Activated naive CD4-positive, alpha-beta T cell treated with anti-CD3 and anti-CD28 coated beads, Interleukin-2, amount 10 ng/mL, durations not matched to agents 7 days and 5 days (primary cell): Measurements from ENCODE around the gene RRP12.

Source experiments
- CTCF ChIA-PET: fragments of 350-600 bp; sonication (Branson Sonifier 250); formaldehyde crosslinking; loops from one replicate; lab custom pipeline; 2021; ENCODE audit warnings: antibody characterized with exemption; lab: Charles Lee
- DNase-seq: peaks from one replicate; pipeline ENCODE4 v3.0.0-alpha.2; 2020
- H3K27ac Mint-ChIP-seq: one replicate; pipeline ENCODE4 v1.8.0; 2021; ENCODE audit warnings: mild to moderate bottlenecking, moderate library complexity, mixed read lengths
- H3K27me3 Mint-ChIP-seq: one replicate; pipeline ENCODE4 v1.8.0; 2021; ENCODE audit warnings: mild to moderate bottlenecking, mixed read lengths
- H3K36me3 Mint-ChIP-seq: one replicate; pipeline ENCODE4 v1.8.0; 2021; ENCODE audit warnings: mixed read lengths
- H3K4me1 Mint-ChIP-seq: one replicate; pipeline ENCODE4 v1.8.0; 2021; ENCODE audit warnings: mixed read lengths
- H3K4me3 Mint-ChIP-seq: one replicate; pipeline ENCODE4 v1.8.0; 2021; ENCODE audit warnings: mild to moderate bottlenecking, moderate library complexity, mixed read lengths
- H3K9me3 Mint-ChIP-seq: one replicate; pipeline ENCODE4 v1.8.0; 2021; ENCODE audit warnings: mixed read lengths

RRP12 gene

DNA sequence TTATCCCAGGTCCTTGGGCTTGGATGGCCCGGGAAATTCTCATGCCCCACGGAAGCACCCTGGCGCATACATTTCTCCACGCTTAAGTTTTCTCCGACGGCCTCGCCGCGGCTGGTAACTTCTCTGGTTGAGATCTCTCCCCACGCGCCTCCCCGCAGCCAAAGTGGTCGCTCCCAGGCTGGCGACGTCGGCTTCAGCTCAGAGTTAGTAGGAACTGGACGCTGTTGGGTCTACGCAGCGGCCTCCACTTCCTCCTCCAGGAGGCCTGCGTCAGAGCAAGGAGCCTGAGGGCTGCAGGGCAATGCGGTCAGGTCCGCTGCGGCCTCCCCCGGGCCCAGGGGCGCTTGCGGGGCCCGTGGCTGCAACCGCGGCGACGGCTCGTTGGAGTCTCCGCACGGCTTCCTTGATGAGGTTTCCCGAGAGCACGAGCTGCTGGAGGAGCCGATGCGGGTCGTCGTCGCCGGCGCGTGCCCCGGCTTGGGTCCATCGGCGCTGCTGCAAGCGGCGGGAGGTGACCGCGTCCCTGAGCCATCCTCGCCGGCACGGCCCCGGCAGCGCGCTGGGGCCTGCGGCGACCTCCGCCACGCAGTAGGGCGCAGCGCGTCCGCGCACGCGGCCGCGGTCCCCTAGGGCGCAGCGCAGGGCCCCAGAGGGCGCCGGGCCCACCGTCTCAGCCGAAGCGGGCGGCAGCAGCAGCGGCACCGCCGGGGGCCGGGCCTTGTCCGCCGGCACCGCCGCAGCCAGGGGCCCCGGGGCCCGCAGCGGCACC, 67.4 kb downstream of the RRP12 start:
- Mint-ChIP-seq H3K27me3 (peaks cover 31% of the 10 kb centered on the region), H3K27ac (peak overlapping the region; percentile 87), H3K4me1 (peaks cover 42% of the 10 kb centered on the region), H3K36me3 (peaks cover 20% of the 10 kb centered on the region), H3K4me3 (peak overlapping the region; percentile 81), H3K9me3 (no peaks in the 10 kb centered on the region)
- peak; percentile 61 for DNase-seq
- CTCF ChIA-PET: interaction anchor here (0.6 to 3.3 kb wide), 9 partner anchors 12 to 261 kb away, joined by 3 to 18 read pairs (median 4); partner anchors contain the start of gene FRAT1

DNA sequence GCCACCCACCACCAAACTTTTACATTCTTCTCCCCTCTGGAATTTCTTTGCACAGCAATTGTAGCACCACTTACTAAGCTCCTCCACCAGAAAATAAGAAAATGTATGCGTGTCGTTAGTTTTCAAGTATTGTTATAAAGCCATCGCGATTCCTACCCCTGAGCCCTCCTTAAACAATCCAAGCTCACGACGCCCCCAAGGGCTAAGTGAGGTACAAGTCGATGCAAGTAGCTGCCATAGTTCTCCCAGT, 67.9 kb downstream of the RRP12 start:
- Mint-ChIP-seq H3K4me3 (peak overlapping the region; percentile 81), H3K36me3 (peaks cover 23% of the 10 kb centered on the region), H3K4me1 (peaks cover 47% of the 10 kb centered on the region), H3K27me3 (peaks cover 29% of the 10 kb centered on the region), H3K9me3 (no peaks in the 10 kb centered on the region), H3K27ac (peak overlapping the region; percentile 87)
- DNase-seq: no peak
- CTCF ChIA-PET: interaction anchor here (0.6 to 3.3 kb wide), 9 partner anchors 12 to 260 kb away, joined by 3 to 18 read pairs (median 4); partner anchors contain the start of gene FRAT1

DNA sequence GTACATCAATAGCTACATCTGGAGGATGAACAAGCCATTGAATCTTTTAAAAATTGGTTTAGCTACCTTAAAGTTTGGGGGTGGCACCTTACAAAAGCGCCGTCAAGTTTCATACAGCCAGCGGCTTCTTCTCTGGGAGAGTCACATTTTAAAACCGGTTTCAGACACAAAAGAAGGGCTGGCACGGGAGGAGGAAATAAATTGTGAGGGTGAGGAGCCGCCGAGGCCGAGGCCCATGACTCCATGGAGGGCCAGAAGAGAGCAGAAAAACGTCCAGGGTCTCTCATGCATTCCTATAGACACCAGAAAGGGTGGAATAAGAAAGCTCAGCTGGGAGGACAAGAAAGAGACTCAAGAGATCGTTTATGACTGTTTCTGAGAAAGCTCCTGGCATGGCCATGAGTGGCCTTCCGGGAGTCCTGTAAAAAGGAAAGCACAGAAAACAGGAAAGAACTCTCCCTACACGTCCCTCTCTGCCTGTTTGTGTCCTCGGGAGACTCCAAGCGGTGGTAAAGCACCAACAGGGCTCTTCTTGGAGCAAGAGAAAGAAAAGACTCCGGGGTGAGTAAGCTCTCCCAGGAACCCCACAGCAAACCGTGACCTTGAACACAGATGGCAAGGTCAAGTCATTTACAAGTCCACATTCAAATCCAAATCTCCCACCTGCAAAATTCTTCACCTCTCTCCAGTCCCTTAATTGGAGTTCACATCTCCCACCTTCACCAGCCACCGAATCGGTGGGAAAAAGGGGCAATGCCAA, 68.4 kb downstream of the RRP12 start:
- H3K4me1 Mint-ChIP-seq: peaks cover 51% of the 10 kb centered on the region
- no peak for DNase-seq
- CTCF ChIA-PET: interaction anchor here (0.6 to 3.3 kb wide), 7 partner anchors 11 to 260 kb away, joined by 3 to 18 read pairs (median 4); partner anchors contain the start of gene FRAT1
- peak overlapping the region; percentile 81 for H3K4me3 Mint-ChIP-seq
- no peaks in the 10 kb centered on the region for H3K9me3 Mint-ChIP-seq
- H3K36me3 Mint-ChIP-seq: peaks cover 25% of the 10 kb centered on the region
- peaks cover 24% of the 10 kb centered on the region for H3K27me3 Mint-ChIP-seq
- peak overlapping the region; percentile 87 for H3K27ac Mint-ChIP-seq

DNA sequence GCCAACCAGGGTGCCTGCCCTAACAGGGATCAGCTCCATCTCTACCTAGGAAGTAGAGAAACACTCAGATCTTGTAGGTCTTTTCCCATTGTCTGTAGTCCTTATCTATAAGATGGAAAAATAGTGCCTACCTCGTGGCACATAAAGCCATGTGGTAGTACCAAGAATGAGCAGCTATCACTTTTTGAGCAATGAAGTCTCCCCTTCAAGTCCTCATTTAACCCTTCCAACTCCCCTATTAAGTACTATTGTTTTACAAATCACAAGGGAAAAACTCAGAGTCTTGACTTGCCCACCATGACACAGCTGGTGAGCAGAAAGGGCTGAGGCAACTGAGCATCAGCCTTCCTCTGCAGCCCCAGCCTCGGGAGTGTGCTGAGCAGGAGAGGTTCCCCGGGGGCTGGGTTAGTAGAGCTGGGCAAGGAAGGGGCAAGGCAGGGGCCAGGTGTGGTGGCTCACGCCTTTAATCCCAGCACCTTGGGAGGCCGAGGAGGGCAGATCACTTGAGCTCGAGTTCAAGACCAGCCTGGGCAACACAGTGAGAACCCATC, 69.9 kb downstream of the RRP12 start:
- peaks cover 9% of the 10 kb centered on the region for H3K27me3 Mint-ChIP-seq
- no peaks in the 10 kb centered on the region for H3K9me3 Mint-ChIP-seq
- no peak overlapping the region for H3K27ac Mint-ChIP-seq
- peaks cover 25% of the 10 kb centered on the region for H3K36me3 Mint-ChIP-seq
- no peak for DNase-seq
- CTCF ChIA-PET: interaction anchor here (0.9 to 3.3 kb wide), 3 partner anchors 12 to 53 kb away, joined by 3 to 18 read pairs (median 13); partner anchors contain the start of gene FRAT1
- peak overlapping the region; percentile 6 for H3K4me3 Mint-ChIP-seq
- H3K4me1 Mint-ChIP-seq: peaks cover 66% of the 10 kb centered on the region

DNA sequence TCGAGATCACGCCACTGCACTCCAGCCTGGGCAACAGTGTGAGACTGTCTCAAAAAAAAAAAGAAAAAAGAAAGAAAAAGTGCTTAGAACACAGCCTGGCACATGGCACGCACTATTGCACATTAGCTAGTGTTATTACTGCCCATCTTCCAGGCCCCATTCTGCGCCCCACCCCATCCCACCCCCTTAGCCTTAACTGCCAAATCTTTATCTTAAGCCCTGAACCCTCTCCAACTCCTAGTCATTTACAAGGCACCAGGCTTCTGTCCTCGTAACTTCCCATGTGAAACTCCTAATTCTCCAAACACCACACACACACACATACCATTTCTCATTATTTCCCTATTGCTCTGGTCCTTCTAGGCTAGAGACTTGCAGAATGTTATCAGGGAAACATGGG, 71.4 kb downstream of the RRP12 start:
- H3K27me3 Mint-ChIP-seq: no peaks in the 10 kb centered on the region
- no peak overlapping the region for H3K27ac Mint-ChIP-seq
- no peaks in the 10 kb centered on the region for H3K9me3 Mint-ChIP-seq
- H3K4me1 Mint-ChIP-seq: peaks cover 65% of the 10 kb centered on the region
- CTCF ChIA-PET: interaction anchor here (0.7 kb wide), 1 partner anchor 51 kb away, joined by 4 read pairs; no protein-coding TSS in a partner anchor
- no peak overlapping the region for H3K4me3 Mint-ChIP-seq
- no peak for DNase-seq
- H3K36me3 Mint-ChIP-seq: peaks cover 25% of the 10 kb centered on the region

DNA sequence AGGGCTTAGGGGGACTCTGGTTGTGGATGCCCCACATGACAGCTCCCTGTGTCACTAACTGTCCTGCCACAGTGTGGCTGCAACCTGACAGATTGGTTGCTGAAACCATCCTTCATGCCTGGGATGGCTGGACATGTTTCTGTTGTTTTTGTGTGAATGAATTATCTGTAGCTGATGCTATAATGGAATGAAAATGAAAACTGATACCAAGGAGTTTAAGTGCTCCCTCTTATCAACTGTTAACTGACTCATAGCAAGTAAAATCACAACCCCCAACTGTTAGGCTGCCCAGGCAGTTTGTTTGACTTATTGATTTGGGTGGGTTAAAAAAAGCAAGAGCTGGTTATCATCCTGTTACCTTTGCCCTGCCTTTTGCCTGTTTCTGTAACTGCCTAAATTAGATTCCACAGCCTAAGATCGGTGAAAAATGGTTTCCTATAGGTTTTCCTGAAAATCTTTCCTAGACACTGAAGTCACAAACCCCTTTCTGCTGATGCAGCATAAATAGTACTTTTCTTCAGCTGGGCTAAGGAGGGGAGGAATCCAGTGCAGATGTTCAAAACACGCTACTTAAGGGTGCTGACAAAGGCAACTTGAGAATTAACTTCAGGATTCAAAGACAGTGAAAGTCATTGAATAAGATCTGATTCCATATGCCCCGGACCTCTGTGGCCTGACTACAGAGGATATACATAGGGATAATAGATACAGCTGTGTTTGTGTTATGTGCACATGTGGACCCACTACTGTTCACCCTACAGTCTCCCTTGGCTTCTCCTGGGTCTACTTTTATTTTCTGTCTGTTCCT, 72.3 kb downstream of the RRP12 start:
- CTCF ChIA-PET: interaction anchor here (0.7 kb wide), 1 partner anchor 50 kb away, joined by 4 read pairs; no protein-coding TSS in a partner anchor
- H3K9me3 Mint-ChIP-seq: no peaks in the 10 kb centered on the region
- peaks cover 25% of the 10 kb centered on the region for H3K36me3 Mint-ChIP-seq
- H3K4me3 Mint-ChIP-seq: no peak overlapping the region
- H3K4me1 Mint-ChIP-seq: peaks cover 65% of the 10 kb centered on the region
- DNase-seq: no peak
- no peaks in the 10 kb centered on the region for H3K27me3 Mint-ChIP-seq
- peak overlapping the region; percentile 64 for H3K27ac Mint-ChIP-seq

DNA sequence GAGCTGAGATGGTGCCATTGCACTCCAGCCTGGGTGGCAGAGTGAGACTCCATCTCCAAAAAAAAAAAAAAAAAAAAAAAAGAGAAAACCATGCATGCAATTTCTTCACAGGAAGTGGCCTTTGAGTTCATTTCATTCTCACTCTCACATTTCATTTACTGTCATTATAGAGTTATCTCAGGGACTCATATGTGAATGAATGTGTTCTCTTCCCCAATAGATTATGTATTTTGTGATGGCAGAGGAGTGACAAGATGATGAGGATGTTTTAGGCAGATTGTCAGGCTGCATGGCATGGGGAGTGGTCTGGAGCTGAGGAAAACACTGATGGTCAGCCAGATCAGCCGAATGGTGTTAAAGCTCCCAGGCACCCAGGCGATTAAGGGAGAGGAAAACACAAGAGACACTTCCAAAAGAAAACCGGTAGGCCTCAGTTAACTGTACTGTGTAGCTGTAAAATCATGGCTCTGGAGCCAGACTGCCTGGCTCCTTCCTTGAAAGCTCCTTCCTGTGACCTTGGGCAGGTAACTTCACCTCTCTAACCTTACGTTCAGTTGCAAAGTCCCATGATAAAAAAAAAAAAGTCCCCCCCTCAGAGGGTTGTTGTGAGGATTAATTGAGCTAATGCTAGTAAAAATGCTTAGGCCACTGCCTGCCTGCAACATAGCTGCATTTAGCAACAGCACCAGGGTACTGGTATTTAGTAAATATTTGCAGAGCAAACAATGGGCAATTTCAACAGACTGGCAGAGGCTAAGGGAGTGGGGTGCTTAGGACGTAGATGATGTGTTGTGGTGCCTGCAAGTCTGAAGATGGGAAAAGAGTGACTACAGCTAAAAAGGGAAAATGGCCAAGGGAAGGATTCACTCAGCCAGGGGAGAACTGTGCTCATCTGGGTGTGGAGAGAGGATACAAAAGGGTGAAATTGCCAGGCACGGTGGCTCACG, 73.5 kb downstream of the RRP12 start:
- Mint-ChIP-seq H3K27me3 (peaks cover 4% of the 10 kb centered on the region), H3K27ac (peak overlapping the region; percentile 47), H3K9me3 (no peaks in the 10 kb centered on the region), H3K36me3 (peaks cover 19% of the 10 kb centered on the region), H3K4me3 (no peak overlapping the region), H3K4me1 (peaks cover 54% of the 10 kb centered on the region)
- DNase-seq: no peak
- CTCF ChIA-PET: interaction anchor here (0.6 kb wide), 2 partner anchors 73 to 118 kb away, joined by 3 read pairs; no protein-coding TSS in a partner anchor

DNA sequence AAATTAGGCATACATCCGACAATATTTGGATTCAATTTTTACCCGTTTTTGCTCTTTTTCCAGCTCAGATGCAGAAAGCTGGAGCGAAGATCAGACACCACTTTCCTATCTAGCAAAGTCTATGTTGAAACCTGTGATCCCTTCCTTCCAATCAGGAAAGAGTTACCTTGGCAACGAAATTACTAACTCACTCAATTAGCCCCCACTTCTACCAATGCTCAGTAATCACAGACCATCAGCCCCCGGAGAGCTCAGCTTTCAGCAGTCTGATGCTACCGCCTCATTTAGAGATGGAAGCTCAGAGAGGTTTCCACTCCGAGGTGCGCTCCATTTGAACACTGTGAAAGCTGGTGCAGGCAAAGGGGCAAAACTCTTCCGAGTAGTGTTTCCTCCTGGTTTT, 75.4 kb downstream of the RRP12 start:
- Mint-ChIP-seq H3K9me3 (no peaks in the 10 kb centered on the region), H3K4me1 (peaks cover 49% of the 10 kb centered on the region), H3K27me3 (peaks cover 9% of the 10 kb centered on the region), H3K4me3 (no peak overlapping the region), H3K36me3 (peaks cover 14% of the 10 kb centered on the region), H3K27ac (no peak overlapping the region)
- no peak for DNase-seq
- CTCF ChIA-PET: interaction anchor here (1.0 to 1.2 kb wide), 2 partner anchors 11 to 47 kb away, joined by 3 to 4 read pairs; no protein-coding TSS in a partner anchor

DNA sequence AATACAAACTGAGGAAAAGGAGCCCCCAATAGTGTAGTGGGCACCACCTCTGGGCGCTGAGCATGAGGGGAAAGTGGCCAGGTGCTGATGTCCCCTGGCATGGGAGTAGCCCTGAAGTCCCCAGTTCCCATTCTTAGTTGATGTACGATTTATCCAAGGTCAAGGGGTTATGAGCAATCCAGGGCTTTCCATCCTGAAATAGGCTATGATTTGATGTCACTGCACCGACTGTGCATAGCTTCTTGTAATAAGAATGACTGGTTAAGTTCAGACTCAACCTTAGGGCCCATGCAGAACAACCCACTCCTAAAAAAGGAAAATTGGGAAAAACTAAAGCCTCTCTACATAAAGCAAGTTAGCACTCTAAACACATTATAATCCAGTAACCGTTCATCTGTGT, 77.6 kb downstream of the RRP12 start:
- H3K27ac Mint-ChIP-seq: no peak overlapping the region
- no peak overlapping the region for H3K4me3 Mint-ChIP-seq
- peaks cover 14% of the 10 kb centered on the region for H3K27me3 Mint-ChIP-seq
- no peaks in the 10 kb centered on the region for H3K9me3 Mint-ChIP-seq
- CTCF ChIA-PET: interaction anchor here (0.6 kb wide), 1 partner anchor 26 kb away, joined by 3 read pairs; no protein-coding TSS in a partner anchor
- no peak for DNase-seq
- peaks cover 48% of the 10 kb centered on the region for H3K4me1 Mint-ChIP-seq
- peaks cover 5% of the 10 kb centered on the region for H3K36me3 Mint-ChIP-seq

DNA sequence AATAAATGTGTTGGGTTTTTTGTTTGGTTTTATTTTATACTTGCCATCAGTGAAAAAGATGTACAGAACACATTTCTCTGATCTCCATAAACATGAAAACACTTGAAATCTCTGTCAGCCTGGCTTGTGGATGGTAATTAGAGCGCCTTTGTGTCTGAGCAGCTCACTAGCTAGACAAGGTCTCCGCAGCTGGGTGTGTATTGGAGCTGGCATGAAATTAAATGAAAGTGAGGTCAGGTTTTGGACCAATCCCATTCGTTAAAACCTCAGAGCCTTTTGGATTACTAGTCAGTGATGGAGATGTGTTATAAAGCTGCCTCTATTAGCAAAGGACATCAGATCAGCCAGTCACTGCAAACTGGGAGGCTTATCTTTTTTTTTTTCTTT, 79.3 kb downstream of the RRP12 start:
- CTCF ChIA-PET: interaction anchor here (1.0 to 1.9 kb wide), 2 partner anchors 12 to 43 kb away, joined by 4 to 7 read pairs; partner anchors contain the start of gene FRAT2
- DNase-seq: no peak
- H3K36me3 Mint-ChIP-seq: peaks cover 3% of the 10 kb centered on the region
- no peaks in the 10 kb centered on the region for H3K9me3 Mint-ChIP-seq
- H3K4me1 Mint-ChIP-seq: peaks cover 35% of the 10 kb centered on the region
- H3K27ac Mint-ChIP-seq: no peak overlapping the region
- peaks cover 17% of the 10 kb centered on the region for H3K27me3 Mint-ChIP-seq
- peak overlapping the region; percentile 81 for H3K4me3 Mint-ChIP-seq

DNA sequence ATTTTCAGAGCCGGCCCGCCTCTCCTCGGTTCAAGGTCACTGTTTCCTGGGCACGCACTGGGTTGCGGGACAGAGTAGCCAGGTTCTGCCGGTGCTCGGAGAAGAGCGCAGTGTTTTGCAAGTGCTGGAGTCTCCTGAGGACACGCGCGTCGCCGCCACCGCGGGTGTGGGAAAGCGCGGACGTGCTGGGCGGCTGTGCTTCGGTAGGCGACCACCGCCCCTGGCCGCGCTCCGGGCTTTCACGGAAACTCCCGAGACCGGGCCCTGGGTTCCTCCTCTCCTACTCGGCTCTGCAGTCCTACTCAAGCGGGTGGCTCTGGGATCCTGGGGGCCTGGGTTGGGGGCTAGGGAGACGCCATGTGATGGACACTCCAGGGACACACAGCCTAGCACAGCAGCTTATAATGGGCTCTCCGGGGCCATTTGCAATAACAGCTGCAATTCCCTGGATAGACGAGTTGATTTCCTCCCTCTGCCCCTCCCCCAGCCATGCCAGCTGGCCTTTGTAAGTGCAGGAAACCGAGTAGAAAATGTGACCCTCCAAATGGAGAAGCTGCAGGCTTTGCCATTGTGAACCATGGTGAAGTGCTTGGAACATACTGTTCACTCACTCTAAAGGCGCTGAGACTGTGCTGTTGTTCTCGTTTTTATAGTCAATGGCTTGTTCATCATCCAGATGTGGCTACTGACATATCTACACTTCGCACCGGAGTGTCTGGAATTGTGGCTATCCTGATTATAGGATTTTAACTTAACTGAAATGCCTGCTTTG, 79.9 kb downstream of the RRP12 start:
- DNase-seq: peak; percentile 31
- CTCF ChIA-PET: interaction anchor here (1.0 to 1.9 kb wide), 2 partner anchors 13 to 42 kb away, joined by 4 to 7 read pairs; partner anchors contain the start of gene FRAT2
- peak overlapping the region; percentile 81 for H3K4me3 Mint-ChIP-seq
- H3K9me3 Mint-ChIP-seq: no peaks in the 10 kb centered on the region
- H3K27ac Mint-ChIP-seq: peak overlapping the region; percentile 91
- H3K36me3 Mint-ChIP-seq: peaks cover 3% of the 10 kb centered on the region
- peaks cover 30% of the 10 kb centered on the region for H3K4me1 Mint-ChIP-seq
- peaks cover 20% of the 10 kb centered on the region for H3K27me3 Mint-ChIP-seq
